ENCODE data around the gene TTC39C.

GRCh38 chr18:24011123-24011917 is 3.2 kb upstream of the TTC39C start:
- TF ChIP-seq CTCF (IDR thresholded peaks at IDR 0.05; ENCODE audit: low read depth, low read length) = no peak
- TF ChIP-seq MYC (IDR thresholded peaks at IDR 0.05; ENCODE audit: low read depth, low read length) = no peak
- TF ChIP-seq MAX (IDR thresholded peaks at IDR 0.05; ENCODE audit: low read depth, low read length) = no peak

All from NB4 (cell line).